Activated naive CD4-positive, alpha-beta T cell treated with anti-CD3 and anti-CD28 coated beads, Interleukin-2, amount 10 ng/mL, durations not matched to agents 7 days and 5 days (primary cell): ENCODE data around the gene CACNG1.
"Not testable (repeated sequence)": the region's sequence is repeated elsewhere in the genome, so short reads cannot be mapped to it uniquely, and the experiment has no call there.

Experiments
- CTCF ChIA-PET: fragments of 350-600 bp; sonication (Branson Sonifier 250); formaldehyde crosslinking; loops from one replicate; lab custom pipeline; 2021; ENCODE audit warnings: antibody characterized with exemption; lab: Charles Lee
- DNase-seq: peaks from one replicate; pipeline ENCODE4 v3.0.0-alpha.2; 2020
- H3K27ac Mint-ChIP-seq: one replicate; pipeline ENCODE4 v1.8.0; 2021; ENCODE audit warnings: mild to moderate bottlenecking, moderate library complexity, mixed read lengths
- H3K27me3 Mint-ChIP-seq: one replicate; pipeline ENCODE4 v1.8.0; 2021; ENCODE audit warnings: mild to moderate bottlenecking, mixed read lengths
- H3K36me3 Mint-ChIP-seq: one replicate; pipeline ENCODE4 v1.8.0; 2021; ENCODE audit warnings: mixed read lengths
- H3K4me1 Mint-ChIP-seq: one replicate; pipeline ENCODE4 v1.8.0; 2021; ENCODE audit warnings: mixed read lengths
- H3K4me3 Mint-ChIP-seq: one replicate; pipeline ENCODE4 v1.8.0; 2021; ENCODE audit warnings: mild to moderate bottlenecking, moderate library complexity, mixed read lengths
- H3K9me3 Mint-ChIP-seq: one replicate; pipeline ENCODE4 v1.8.0; 2021; ENCODE audit warnings: mixed read lengths

The CACNG1 gene

GRCh38 chr17:67035131-67036083 lies 8.9 kb upstream of the CACNG1 start:
- Mint-ChIP-seq H3K4me3 (no peak overlapping the region), H3K27ac (no peak overlapping the region), H3K4me1 (no peaks in the 10 kb centered on the region), H3K36me3 (no peaks in the 10 kb centered on the region), H3K27me3 (peaks cover 25% of the 10 kb centered on the region), H3K9me3 (no peaks in the 10 kb centered on the region)
- CTCF ChIA-PET, result no interaction called here
- no peak for DNase-seq

- H3K27ac Mint-ChIP-seq, result no peak overlapping the region
- H3K27me3 Mint-ChIP-seq, result peaks cover 32% of the 10 kb centered on the region
- CTCF ChIA-PET, result no interaction called here
- DNase-seq, result no peak
- H3K4me1 Mint-ChIP-seq, result no peaks in the 10 kb centered on the region
- no peaks in the 10 kb centered on the region for H3K36me3 Mint-ChIP-seq
- no peak overlapping the region for H3K4me3 Mint-ChIP-seq
- H3K9me3 Mint-ChIP-seq, result no peaks in the 10 kb centered on the region
Observed at GRCh38 chr17:67038861-67039365, 5.4 kb upstream of the CACNG1 start.

GRCh38 chr17:67040652-67041051 lies 3.7 kb upstream of the CACNG1 start:
- H3K4me3 Mint-ChIP-seq, result no peak overlapping the region
- CTCF ChIA-PET, result no interaction called here
- H3K27me3 Mint-ChIP-seq, result peaks cover 29% of the 10 kb centered on the region
- no peak overlapping the region for H3K27ac Mint-ChIP-seq
- DNase-seq, result no peak
- H3K4me1 Mint-ChIP-seq, result no peaks in the 10 kb centered on the region
- no peaks in the 10 kb centered on the region for H3K36me3 Mint-ChIP-seq
- no peaks in the 10 kb centered on the region for H3K9me3 Mint-ChIP-seq

GRCh38 chr17:67041119-67041518 lies 3.2 kb upstream of the CACNG1 start:
- H3K4me3 Mint-ChIP-seq, H3K36me3 Mint-ChIP-seq, H3K4me1 Mint-ChIP-seq, H3K9me3 Mint-ChIP-seq, H3K27ac Mint-ChIP-seq, CTCF ChIA-PET, DNase-seq: not testable (repeated sequence)
- peaks cover 25% of the 10 kb centered on the region for H3K27me3 Mint-ChIP-seq

GRCh38 chr17:67041531-67041930 lies 2.8 kb upstream of the CACNG1 start:
- H3K27me3 Mint-ChIP-seq, result peaks cover 22% of the 10 kb centered on the region

GRCh38 chr17:67041941-67042899 lies 2.1 kb upstream of the CACNG1 start:
- no peaks in the 10 kb centered on the region for H3K9me3 Mint-ChIP-seq
- H3K4me3 Mint-ChIP-seq, result no peak overlapping the region
- CTCF ChIA-PET, result no interaction called here
- H3K36me3 Mint-ChIP-seq, result no peaks in the 10 kb centered on the region
- H3K27ac Mint-ChIP-seq, result no peak overlapping the region
- peaks cover 18% of the 10 kb centered on the region for H3K27me3 Mint-ChIP-seq
- H3K4me1 Mint-ChIP-seq, result no peaks in the 10 kb centered on the region
- DNase-seq, result no peak

More at GRCh38 chr17:67041531-67041930, 2.8 kb upstream of the CACNG1 start:
- CTCF ChIA-PET, result no interaction called here
- Mint-ChIP-seq H3K4me3 (no peak overlapping the region), H3K27ac (no peak overlapping the region), H3K36me3 (no peaks in the 10 kb centered on the region), H3K4me1 (no peaks in the 10 kb centered on the region), H3K9me3 (no peaks in the 10 kb centered on the region)
- DNase-seq, result no peak

GRCh38 chr17:67043283-67043682 lies 1.1 kb upstream of the CACNG1 start:
- Mint-ChIP-seq H3K4me1 (no peaks in the 10 kb centered on the region), H3K9me3 (peaks cover 6% of the 10 kb centered on the region), H3K4me3 (no peak overlapping the region), H3K27me3 (peaks cover 14% of the 10 kb centered on the region), H3K27ac (no peak overlapping the region), H3K36me3 (no peaks in the 10 kb centered on the region)
- CTCF ChIA-PET, result no interaction called here
- no peak for DNase-seq

- Mint-ChIP-seq H3K27ac (no peak overlapping the region), H3K27me3 (peaks cover 10% of the 10 kb centered on the region), H3K4me3 (no peak overlapping the region), H3K9me3 (peaks cover 18% of the 10 kb centered on the region), H3K36me3 (peaks cover 4% of the 10 kb centered on the region), H3K4me1 (no peaks in the 10 kb centered on the region)
- no peak for DNase-seq
- CTCF ChIA-PET, result no interaction called here
Observed at GRCh38 chr17:67044940-67045339, 586 bp downstream of the CACNG1 start.

- peaks cover 4% of the 10 kb centered on the region for H3K36me3 Mint-ChIP-seq
- H3K4me3 Mint-ChIP-seq, result no peak overlapping the region
- CTCF ChIA-PET, result no interaction called here
- no peak overlapping the region for H3K27ac Mint-ChIP-seq
- peaks cover 8% of the 10 kb centered on the region for H3K27me3 Mint-ChIP-seq
- H3K4me1 Mint-ChIP-seq, result no peaks in the 10 kb centered on the region
- DNase-seq, result no peak
- peaks cover 18% of the 10 kb centered on the region for H3K9me3 Mint-ChIP-seq
Observed at GRCh38 chr17:67046398-67046797, 2.0 kb downstream of the CACNG1 start.

GRCh38 chr17:67047382-67047781 lies 3.0 kb downstream of the CACNG1 start:
- Mint-ChIP-seq H3K4me1 (no peaks in the 10 kb centered on the region), H3K27ac (no peak overlapping the region), H3K9me3 (peaks cover 18% of the 10 kb centered on the region), H3K4me3 (no peak overlapping the region), H3K27me3 (peaks cover 4% of the 10 kb centered on the region), H3K36me3 (peaks cover 4% of the 10 kb centered on the region)
- DNase-seq, result no peak
- CTCF ChIA-PET, result no interaction called here

GRCh38 chr17:67049025-67049739 lies 4.8 kb downstream of the CACNG1 start:
- CTCF ChIA-PET, result no interaction called here
- no peak for DNase-seq
- no peak overlapping the region for H3K4me3 Mint-ChIP-seq
- no peak overlapping the region for H3K27ac Mint-ChIP-seq
- peaks cover 4% of the 10 kb centered on the region for H3K27me3 Mint-ChIP-seq
- peaks cover 18% of the 10 kb centered on the region for H3K9me3 Mint-ChIP-seq
- H3K4me1 Mint-ChIP-seq, result no peaks in the 10 kb centered on the region
- peaks cover 4% of the 10 kb centered on the region for H3K36me3 Mint-ChIP-seq

GRCh38 chr17:67050066-67050465 lies 5.7 kb downstream of the CACNG1 start:
- H3K4me3 Mint-ChIP-seq, result no peak overlapping the region
- H3K9me3 Mint-ChIP-seq, result peaks cover 18% of the 10 kb centered on the region
- no peaks in the 10 kb centered on the region for H3K4me1 Mint-ChIP-seq
- no peak overlapping the region for H3K27ac Mint-ChIP-seq
- H3K27me3 Mint-ChIP-seq, result peaks cover 4% of the 10 kb centered on the region
- H3K36me3 Mint-ChIP-seq, result peaks cover 4% of the 10 kb centered on the region
- CTCF ChIA-PET, result no interaction called here
- no peak for DNase-seq

- Mint-ChIP-seq H3K27ac (no peak overlapping the region), H3K27me3 (peaks cover 4% of the 10 kb centered on the region), H3K4me3 (no peak overlapping the region), H3K9me3 (peaks cover 18% of the 10 kb centered on the region), H3K4me1 (no peaks in the 10 kb centered on the region), H3K36me3 (peaks cover 4% of the 10 kb centered on the region)
- peak; percentile 6 for DNase-seq
- CTCF ChIA-PET, result no interaction called here
Observed at GRCh38 chr17:67050471-67051154, 6.3 kb downstream of the CACNG1 start.
